Non-pigmented ciliary epithelial cell (primary cell): ENCODE data around the gene CAMKK1.
"Not testable (repeated sequence)": the region's sequence is repeated elsewhere in the genome, so short reads cannot be mapped to it uniquely, and the experiment has no call there.

Experiments used
- DNase-seq: peaks from one replicate; pipeline ENCODE4 v3.0.0-alpha.2; 2010; ENCODE audit warnings: low read depth

The CAMKK1 gene

DNA sequence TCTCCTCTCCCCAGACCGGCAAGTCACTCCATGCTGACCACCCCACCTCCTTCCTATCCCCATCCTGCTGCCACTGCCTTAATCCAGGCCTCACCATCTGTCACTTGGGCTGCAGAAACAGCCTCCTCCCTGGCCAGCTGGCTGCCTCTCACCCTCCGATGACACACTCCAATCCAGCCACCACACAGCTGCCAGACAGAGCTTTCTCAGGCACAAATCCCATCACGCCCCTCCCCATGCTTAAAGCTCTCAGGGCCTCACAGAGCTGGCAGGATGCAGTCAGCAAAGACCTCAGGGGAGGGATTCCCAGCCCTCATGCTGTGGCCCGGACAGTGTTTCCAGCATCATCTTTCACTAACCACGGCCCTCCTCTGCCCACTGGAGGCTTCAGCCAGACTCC lies 13.7 kb downstream of the CAMKK1 start:
- no peak for DNase-seq

DNA sequence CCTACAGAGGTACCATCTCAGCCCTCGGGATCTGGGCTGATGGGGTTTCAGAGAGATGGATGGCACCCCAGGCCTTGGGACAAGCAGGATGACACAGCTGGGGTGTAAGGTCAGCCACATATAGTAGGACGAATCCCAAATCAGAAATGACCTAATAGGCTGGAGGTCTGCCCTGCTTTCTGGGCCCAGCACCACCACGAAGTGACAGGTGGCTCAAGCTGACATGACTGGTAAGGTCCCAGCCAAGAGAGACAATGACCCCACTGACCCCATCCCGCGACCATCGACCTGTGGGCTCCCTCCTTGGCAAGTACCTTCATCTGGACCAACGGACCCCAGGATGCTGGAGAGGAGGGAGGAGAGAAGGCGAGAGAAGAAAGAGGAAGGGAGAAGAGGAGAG lies 15.6 kb downstream of the CAMKK1 start:
- no peak for DNase-seq

DNA sequence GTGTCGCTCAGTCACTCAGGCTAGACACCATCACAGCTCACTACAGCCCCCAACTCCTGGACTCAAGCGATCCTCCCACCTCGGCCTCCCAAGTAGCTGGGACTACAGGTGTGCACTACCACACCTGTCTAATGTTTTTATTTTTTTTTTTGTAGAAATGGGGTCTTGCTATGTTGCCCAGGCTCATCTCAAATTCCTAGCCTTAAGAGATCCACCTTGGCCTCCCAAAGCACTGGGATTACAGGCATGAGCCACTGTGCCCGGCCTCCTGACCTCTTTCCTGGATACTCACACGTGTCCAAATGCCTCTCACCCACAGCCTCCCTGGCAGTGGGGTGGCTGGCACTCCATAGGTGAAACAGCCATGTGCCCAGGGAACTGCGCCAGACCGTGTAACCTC lies 17.5 kb downstream of the CAMKK1 start:
- DNase-seq = no peak

DNA sequence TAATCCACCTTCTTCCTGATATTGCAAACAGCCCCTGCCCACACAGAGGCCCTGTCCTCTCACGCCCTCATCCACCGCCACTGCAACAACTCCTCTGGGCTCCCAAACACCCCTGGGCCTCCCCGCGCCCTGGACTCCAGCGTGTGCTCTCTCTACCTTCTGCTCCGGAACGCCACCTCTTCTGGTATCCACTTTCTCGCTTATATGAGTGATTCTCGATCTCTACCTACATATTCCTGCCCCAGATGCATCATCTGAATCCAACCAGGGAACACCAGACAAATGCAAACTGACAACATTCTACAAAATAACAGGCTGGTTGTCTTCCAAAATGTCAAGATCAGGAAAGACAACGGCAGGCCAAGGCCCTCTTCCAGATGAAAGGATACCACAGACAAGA lies 19.0 kb downstream of the CAMKK1 start:
- no peak for DNase-seq

DNA sequence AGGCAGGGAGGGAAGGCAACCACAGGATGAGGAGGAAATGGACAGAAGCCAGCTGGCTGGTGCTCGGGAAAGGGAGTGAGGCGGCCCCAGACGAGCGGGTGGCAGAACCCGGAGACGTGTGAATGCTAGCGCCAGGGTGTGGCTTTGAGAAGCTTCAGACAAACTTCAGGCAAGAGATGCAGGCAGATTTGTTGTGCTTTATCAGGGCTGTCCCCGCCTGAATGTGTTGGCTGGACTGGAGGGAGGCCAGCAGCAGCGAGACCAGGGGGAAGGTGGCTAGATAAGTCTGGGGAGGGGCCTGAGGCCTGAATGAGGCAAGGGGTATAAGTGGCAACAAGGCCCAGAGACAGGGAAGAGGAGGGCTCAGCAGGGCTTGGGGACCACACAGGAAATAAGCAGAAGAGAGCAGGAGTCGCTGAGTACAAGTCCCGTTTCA lies 22.0 kb downstream of the CAMKK1 start:
- DNase-seq = no peak

DNA sequence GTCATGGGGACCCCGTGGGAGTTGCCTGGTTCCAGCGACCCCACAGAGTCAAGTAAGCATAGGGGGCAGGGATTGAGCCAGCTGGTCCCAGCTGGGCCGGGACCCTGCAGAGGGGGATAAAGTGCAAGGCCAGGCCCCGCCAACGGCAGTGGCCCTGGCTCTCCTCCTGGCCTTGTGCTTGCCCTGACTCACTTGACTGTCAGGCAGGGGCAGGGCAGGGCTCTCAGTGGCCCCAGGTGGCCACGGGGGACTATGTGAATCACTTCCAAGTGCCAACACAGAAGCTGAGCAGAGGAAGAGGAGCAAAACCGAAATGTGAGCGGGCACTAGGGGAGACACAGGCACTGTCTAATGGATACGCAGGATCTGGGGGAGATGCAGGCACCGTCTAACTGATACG lies 25.2 kb downstream of the CAMKK1 start:
- DNase-seq = no peak

DNA sequence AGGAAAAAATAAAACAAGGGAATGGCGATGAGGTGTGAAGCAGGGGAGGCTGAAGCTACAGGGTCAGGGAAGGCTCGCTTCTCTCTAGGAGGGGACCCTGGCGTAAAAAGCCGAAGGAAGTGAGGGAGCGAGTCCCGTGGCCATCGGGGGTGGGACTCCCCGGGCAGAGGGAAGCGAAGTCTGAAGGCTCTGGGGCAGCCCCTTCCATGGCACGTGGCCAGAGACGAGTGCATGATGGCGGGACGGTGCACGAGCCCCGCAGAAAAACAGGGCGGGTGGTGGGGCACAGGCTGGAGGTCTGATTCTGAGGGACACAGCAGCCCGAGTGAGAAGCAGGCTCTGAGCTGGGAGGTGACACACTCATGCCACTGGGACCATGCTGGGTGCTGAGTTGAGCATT lies 25.7 kb downstream of the CAMKK1 start:
- DNase-seq = no peak

DNA sequence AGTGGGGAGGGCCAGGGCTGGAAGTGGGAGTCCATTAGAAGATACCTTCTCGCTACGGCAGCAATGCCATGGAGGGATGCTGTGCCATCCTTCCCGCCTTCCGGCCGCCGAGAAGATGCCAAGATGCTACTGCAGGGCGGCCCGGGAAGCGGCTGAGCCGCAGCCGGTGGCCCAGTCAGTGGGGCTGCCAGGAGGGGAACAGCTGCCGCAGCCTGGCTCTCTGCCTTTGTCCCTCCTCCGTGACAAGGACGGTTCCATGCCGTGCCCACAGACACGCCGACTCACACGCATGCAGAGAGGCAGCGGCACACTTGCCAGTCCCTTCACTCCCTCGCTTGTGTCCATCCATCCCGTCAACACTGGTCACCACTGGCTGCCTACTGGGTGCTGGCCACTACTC lies 26.6 kb downstream of the CAMKK1 start:
- no peak for DNase-seq

DNA sequence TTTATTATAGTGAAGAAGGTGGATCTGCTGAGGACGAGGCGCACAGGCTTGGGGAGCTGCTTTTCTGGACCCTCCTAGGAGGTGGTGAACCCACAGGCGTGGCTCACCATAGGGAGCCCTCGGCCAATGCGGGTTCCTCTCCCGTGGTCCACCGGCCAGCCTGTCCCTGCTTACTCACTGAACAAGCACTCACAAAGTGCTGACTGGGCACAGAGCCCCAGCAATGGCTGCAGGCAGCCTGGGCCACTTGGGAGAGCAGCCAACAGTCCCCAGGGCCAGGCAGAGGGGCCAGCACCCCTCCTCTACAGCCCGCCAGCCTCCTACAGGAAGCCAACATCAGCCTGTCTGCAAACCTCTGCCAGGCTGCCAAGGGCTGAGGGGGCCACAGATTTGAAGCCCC lies 27.7 kb downstream of the CAMKK1 start:
- DNase-seq = no peak

DNA sequence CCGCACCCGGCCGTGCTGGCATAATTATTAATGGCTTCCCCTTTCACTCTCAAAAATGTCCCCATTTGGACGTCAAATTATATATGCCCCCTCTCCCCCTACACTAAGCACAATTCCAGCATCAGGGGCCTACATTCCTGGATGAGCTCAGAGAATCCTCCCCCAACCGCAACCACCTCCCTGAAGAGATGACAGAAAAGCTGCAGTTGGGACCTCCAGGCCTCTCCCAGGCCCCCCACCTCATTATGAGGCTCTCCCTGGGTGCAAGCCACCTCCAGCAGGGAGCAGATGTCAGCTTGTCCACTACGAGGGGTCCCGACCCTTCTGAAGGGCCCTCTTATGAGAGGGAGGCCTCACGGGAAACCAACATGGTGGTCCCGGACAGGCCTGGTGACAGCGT lies 28.3 kb downstream of the CAMKK1 start:
- DNase-seq = no peak

DNA sequence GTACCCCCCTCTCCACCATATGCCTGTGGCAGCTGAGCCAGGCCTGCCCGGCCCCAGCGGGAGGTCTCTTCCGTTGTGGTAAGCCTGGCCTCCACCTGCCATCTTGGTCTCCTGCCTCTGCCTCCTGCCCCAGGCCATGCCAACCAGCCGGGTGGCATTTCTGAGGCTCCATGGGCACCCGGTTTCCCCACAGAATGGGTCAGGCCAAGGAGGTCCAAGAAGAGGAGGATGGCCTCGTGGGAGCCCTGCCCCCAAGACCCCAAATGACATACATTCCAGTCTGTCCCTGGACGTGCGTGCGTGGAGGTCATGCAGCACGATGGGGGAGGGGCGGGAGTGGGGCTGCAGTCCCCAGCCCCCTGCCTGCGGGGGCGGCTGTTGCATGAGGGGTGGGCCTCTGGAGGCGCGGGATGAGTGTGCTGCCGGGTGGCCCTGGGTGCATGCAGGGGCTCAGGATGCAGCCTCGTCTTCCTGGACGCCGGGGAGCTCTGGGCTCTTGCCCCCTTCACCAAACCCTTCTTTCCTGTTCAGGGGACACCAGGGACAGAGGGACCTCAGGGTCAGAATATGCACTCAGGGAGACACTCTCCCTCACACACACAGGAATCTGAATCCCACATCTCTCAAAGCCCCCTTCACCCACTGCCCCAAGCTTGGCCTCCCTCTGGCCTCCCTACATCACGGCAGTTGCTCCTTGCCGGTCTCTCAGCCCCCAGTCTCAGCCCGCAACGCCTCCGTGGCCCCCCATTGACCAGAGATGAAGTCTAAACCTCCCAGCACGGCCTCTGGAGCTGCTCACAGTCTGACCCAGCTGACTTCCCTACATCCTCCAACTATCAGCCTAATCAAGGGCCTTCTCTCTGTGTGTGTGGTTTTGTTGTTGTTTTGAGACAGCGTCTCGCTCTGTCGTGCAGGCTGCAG lies 30.8 kb downstream of the CAMKK1 start:
- DNase-seq = no peak

DNA sequence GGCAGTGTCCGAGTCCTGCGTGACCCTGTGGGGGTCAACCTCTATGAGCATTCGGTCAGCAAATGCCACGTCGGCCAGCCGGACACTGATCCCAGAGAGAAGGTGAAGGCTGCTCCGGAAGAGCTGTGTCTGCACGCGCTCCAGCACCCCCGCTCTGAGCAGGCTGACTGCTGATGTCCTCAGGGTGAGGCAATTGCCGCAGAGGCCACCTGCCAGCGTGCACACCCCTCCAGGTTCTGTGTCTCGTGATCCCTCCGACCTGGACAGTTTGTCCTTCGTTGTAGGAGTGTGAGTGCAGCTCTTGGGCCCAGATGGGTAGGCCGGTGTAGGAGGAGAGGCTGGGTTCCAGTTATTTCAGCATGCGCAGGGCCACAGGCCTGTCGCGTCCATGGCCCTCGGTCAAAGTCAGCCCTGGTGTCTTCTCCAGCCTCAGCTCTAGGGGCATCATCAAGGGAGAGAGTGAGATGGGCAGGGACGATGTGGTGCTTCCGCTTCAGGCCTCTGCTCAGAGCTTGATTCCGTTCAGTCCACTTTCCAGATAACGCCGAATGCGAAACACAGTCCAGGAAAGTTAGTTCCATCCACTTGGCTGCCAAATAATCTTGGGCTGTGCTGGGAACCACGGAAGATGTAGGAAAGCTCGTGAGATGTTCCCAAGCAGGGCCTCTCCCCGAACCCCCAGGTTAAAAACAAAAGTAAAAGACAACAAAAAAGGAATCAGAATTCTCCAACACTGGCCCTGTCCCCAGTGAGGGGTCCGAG lies 31.7 kb downstream of the CAMKK1 start:
- DNase-seq = no peak

DNA sequence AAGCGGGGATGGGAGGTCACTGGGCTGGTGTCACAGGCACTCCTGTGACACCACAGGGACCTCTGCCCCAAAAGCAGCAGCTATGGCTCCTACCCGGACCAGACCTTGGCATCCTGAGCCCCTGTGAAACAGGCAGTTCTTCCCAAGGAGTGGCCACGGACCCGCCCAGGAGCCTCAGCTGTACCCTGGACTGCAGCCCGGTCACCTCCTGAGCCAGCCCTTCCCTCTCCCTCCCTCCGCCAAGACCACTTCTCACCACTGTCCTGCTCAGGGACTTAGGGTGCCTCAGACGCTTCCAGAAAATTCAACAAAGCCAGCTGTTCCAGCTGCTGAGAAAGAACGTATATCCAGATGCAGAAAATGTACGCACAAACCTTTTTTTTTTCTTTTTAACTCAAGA lies 32.9 kb downstream of the CAMKK1 start:
- no peak for DNase-seq

DNA sequence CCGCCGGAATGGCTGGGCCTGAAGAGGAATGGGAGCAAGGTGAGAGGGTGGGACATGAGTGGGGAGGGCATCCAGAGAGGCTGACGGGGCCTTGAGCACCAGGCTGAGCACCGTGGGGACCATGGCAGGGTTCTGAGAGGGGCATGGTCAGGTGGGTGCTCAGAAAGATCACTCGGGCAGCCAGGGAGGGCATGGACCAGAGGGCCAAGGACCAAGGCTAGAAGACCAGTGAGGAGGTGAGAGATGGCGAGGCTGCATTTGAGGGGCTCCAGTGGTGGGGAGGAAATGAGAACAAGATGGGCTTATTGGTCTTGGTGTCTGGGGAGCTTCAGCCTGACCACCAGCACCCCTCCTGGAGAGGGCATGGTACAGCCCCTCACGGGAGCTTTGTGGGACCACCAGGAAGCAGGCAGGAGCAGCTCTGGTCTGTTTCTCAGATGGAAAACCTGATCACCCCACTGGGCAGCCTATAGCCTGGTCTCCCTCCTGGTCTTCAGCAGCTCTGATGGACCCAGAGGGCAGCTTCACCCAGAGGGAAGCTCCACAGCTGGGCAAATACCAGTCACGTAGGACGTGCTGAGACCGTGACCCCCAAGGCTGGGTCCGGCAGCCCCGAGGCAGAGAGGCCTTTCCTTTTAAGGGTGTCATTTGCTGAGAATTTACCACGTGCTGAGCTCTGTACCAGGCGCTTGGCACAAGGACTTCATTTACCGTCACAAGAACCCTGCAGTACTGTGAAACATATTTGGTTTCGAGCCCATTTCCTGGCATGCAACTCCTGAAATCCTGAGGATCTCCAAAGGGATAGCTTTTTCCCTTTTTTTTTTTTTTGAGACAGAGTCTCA lies 35.4 kb downstream of the CAMKK1 start:
- no peak for DNase-seq

DNA sequence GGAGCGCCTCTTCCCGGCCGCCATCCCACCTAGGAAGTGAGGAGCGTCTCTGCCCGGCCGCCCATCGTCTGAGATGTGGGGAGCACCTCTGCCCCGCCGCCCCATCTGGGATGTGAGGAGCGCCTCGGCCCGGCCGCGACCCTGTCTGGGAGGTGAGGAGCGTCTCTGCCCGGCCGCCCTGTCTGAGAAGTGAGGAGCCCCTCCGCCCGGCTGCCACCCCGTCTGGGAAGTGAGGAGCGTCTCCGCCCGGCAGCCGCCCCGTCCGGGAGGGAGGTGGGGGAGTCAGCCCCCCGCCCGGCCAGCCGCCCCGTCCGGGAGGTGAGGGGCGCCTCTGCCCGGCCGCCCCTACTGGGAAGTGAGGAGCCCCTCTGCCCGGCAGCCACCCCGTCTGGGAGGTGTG lies 38.6 kb downstream of the CAMKK1 start:
- DNase-seq = not testable (repeated sequence)

DNA sequence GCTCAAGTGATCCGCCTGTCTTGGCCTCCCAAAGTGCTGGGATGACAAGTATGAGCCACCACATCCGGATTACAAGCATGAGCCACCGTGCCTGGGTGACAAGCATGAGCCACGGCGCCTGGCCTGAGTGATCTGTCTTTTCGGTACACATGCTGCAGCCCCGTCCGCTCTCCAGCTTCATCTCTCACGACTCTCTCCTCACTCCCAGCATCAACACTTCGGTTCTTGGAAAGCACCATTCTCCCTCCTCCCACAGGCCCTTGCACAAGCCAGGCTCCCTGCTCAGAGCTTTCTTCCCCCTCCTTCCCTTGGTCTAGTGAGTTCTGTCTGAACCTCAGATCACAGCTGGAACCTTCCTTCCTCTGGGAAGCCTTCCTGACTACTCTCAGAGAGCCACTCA lies 40.3 kb downstream of the CAMKK1 start:
- no peak for DNase-seq

DNA sequence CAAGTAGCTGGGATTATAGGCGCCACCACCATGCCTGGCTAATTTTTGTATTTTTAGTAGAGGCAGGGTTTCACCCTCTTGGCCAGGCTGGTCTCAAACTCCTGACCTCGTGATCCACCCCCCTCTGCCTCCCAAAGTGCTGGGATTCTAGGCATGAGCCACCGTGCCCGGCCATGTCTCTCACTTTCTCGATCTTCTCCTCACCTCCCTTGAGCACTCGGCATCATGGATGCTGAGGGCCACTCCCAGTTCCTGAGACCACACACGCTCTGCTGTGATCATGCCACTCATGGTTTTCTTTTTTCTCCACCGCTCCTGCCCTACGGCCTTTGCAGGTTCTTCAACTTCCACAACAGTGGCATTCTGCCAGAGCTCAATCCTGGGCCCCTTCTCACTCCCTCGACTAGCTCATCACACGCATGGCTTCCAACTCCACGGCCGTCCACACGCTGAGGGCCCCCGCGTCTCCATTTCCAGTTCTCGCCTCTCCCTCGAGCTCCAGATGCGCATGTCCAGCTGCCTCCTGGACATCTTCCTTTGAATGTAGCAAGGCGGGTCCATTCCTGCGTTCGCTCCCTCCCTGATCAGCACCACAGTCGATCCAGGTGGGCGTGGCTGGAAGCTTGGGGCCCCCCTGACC lies 41.3 kb downstream of the CAMKK1 start:
- no peak for DNase-seq

DNA sequence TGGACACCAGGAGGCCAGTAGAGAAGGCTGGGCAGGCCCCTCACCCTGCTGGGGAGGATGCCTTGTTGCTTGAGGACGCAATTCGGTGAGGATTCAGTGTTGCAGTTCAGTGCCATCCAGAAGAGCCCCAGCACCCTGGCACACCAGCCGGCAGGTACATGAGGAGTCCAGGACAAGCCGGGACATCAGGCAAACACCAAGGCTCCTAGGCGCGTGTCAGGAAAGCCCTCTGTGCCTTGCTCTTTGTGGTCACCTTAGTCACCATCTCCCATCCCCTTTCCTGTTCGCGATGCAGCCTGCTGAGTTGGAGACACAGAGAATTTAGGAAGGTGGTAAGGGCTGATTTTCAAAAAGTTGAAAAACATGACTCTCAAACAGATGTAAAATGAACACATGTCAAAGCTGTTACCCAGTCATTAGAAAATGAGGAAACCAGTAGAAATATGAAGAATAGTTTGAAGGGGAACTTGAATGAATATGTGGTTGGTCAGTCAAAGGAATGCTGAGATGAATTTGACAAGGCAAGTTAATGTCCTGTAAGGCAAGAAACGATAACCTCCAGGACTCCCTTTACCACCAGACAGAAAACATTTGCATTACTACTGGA lies 44.5 kb downstream of the CAMKK1 start:
- no peak for DNase-seq

DNA sequence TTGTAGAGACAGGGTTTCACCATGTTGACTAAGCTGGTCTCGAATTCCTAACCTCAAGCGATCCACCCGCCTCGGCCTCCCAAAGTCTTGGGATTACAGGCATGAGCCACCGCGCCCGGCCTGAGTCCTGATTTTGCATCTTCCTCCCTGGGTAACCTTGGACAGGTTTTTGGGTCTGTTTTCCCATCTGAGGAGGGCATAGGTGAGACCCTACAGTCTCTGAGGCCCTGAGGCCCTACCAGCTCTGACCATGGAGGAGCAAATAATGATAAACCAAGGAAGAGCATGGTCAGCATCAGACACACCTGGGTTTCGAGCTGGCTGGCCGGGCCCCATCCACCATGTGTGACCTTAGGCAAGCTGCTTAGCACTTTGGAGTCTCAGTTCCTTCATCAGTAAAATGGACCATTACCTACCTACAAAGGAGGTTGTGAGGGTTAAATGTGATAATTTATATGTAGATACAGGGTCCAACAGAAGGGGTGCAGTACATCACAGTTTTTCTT lies 45.6 kb downstream of the CAMKK1 start:
- no peak for DNase-seq

DNA sequence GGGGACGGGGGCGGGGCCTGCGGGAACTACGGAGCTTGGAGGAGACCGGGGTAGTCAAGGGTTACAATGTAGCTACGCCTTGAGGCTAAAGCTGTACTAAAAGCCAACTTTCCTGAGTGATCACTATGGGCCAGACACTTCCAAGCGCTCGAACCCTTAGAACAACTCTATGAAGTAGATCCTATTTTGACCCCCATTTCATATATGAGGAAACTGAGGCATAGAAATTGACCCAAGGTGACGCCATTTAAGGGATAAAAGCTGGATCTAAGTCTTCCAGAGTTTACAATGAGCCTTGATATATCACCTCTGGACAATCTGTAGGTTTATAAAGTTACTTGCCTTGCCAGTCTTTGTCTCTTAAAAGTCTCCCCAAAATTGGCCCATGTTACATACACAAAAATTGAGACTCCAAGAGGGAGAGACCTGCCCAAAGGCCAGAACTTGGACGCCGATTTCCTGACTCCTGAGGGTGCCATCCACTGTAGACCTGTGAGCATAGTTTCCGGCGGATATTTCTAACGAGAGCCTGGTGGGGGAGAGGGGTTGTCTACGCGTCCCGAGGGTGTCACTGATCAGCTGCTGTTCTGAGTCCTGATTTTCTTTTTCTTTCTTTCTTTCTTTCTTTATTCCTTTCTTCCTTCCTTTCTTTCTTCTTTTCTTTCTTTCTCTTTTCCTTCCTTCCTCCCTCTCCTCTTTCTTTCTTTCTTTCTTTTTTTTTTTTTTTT lies 46.3 kb downstream of the CAMKK1 start:
- no peak for DNase-seq
